OCI-LY7 (cell line): ENCODE measurements around the gene NAA38. TPM values are rescaled to one million over a fixed set of nuclear protein-coding genes. Genes with fewer than 3 reads are reported as not detected.
A peak's percentile ranks its signal among the peaks of the same experiment; 100 is the strongest.

Source experiments
- BruUV-seq: library from RNA; stranded (reverse); fragments of 400-500 nt; replicated peaks from 2 replicates; lab custom pipeline; 2021; lab: Mats Ljungman, UMichigan
- CTCF ChIA-PET: fragments of 300-600 bp; sonication (Branson Sonifier 250); formaldehyde crosslinking; loops from one replicate; lab custom pipeline; 2022; ENCODE audit warnings: antibody characterized with exemption; ENCODE audit not compliant: unreplicated experiment; lab: Charles Lee
- POLR2A ChIA-PET: fragments of 300-600 bp; sonication (Branson Sonifier 250); formaldehyde crosslinking; loops from one replicate; lab custom pipeline; 2022; ENCODE audit warnings: antibody characterized with exemption; lab: Charles Lee
- DNase-seq: peaks from one replicate; pipeline ENCODE4 v3.0.0-alpha.2; 2015; ENCODE audit warnings: low spot score
- H2AFZ ChIP-seq: fragments of 200-600 bp; sonication (generic), shearing (Covaris generic); 2 replicates; pipeline ENCODE4 v1.6.1; 2014; ENCODE audit warnings: mild to moderate bottlenecking, antibody characterized with exemption, low read length, moderate library complexity
- H3K27ac ChIP-seq: fragments of 200-600 bp; sonication (generic); 2 replicates; pipeline ENCODE4 v1.5.1; 2014; ENCODE audit warnings: mixed run types, low read depth, mild to moderate bottlenecking, moderate library complexity, low read length, inconsistent platforms; ENCODE audit not compliant: poor library complexity, severe bottlenecking
- H3K36me3 ChIP-seq: fragments of 200-600 bp; sonication (generic); 2 replicates; pipeline ENCODE4 v1.6.1; 2014; ENCODE audit warnings: mild to moderate bottlenecking, antibody characterized with exemption, low read length, moderate library complexity, mixed read lengths; ENCODE audit not compliant: insufficient read depth
- H3K4me1 ChIP-seq: fragments of 200-600 bp; sonication (generic); 2 replicates; pipeline ENCODE4 v1.5.1; 2014; ENCODE audit warnings: mild to moderate bottlenecking, low read length; ENCODE audit not compliant: insufficient read depth, poor library complexity, severe bottlenecking
- H3K4me2 ChIP-seq: fragments of 200-600 bp; sonication (generic); 2 replicates; pipeline ENCODE4 v1.6.1; 2014; ENCODE audit warnings: mild to moderate bottlenecking, low read length
- H3K4me3 ChIP-seq: fragments of 200-600 bp; sonication (generic); 2 replicates; pipeline ENCODE4 v1.5.1; 2014; ENCODE audit warnings: mild to moderate bottlenecking, low read depth, low read length; ENCODE audit not compliant: poor library complexity, severe bottlenecking
- H3K79me2 ChIP-seq: fragments of 200-600 bp; sonication (generic); 2 replicates; pipeline ENCODE4 v1.6.1; 2016; ENCODE audit warnings: low read depth, mild to moderate bottlenecking, low read length, moderate library complexity, mixed read lengths; ENCODE audit not compliant: insufficient read depth
- H3K9me2 ChIP-seq: fragments of 200-600 bp; sonication (generic); 2 replicates; pipeline ENCODE4 v1.6.1; 2016; ENCODE audit warnings: mild to moderate bottlenecking, low read length, mixed read lengths; ENCODE audit not compliant: insufficient read depth
- H3K9me3 ChIP-seq: fragments of 200-600 bp; sonication (generic); 2 replicates; pipeline ENCODE4 v1.6.1; 2014; ENCODE audit warnings: mild to moderate bottlenecking, mixed run types, low read length, mixed read lengths
- H4K20me1 ChIP-seq: fragments of 200-600 bp; sonication (generic); 2 replicates; pipeline ENCODE4 v1.6.1; 2014; ENCODE audit warnings: mild to moderate bottlenecking, antibody characterized with exemption, low read length, moderate library complexity, mixed read lengths; ENCODE audit not compliant: insufficient read depth
- EZH2phosphoT487 ChIP-seq: fragments of 200-600 bp; sonication (generic); IDR thresholded peaks from 2 replicates; pipeline ENCODE4 v1.6.1; 2018; ENCODE audit warnings: low read depth, borderline replicate concordance, mild to moderate bottlenecking, mixed run types, antibody characterized with exemption, low read length, moderate library complexity, mixed read lengths
- intact Hi-C: fragments of 100-400 bp; cut with micrococcal nuclease; formaldehyde crosslinking; loops from one replicate; pipeline ENCODE4 v1.10.0; 2022; ENCODE audit not compliant: unreplicated experiment
- total RNA-seq, 2 experiments: library from RNA; depleted of rRNA in 1 of 2; stranded (reverse); fragments of >200 nt in 1 of 2; shearing (Covaris generic) in 1 of 2; gene quantifications; 2 replicates each; pipeline ENCODE4 v1.2.3, GENCODE V29; 2014 to 2022
- TF ChIP-seq, protein P1 (sequence below): fragments of 200-600 bp; sonication (generic); conservative IDR thresholded peaks from 2 replicates; pipeline ENCODE4 v1.5.1; 2014; ENCODE audit warnings: mild to moderate bottlenecking, antibody characterized with exemption, low read length, moderate library complexity, mixed read lengths

NAA38 gene
- total RNA-seq, 2 experiments from 2014 or later: 149 to 168 TPM

GRCh38 chr17:7856011-7856810 is 1.1 kb downstream of the NAA38 start:
- intact Hi-C loops: no loop called here
- Histone ChIP-seq H2AFZ (peak overlapping the region; percentile 11; the same call in 1 of the 2 replicates), H3K27ac (peak overlapping the region; percentile 86), H4K20me1 (peaks cover 8% of the 10 kb centered on the region; the same call in 1 of the 2 replicates), H3K4me2 (peak overlapping the region; percentile 91), H3K79me2 (peaks cover 44% of the 10 kb centered on the region), H3K9me2 (no peaks in the 10 kb centered on the region), H3K4me3 (peak overlapping the region; percentile 86), H3K4me1 (peaks cover 47% of the 10 kb centered on the region), H3K9me3 (no peaks in the 10 kb centered on the region), H3K36me3 (peaks cover 75% of the 10 kb centered on the region)
- ChIA-PET CTCF (interaction anchor here (0.6 to 1.0 kb wide), 3 partner anchors 19 to 52 kb away, joined by 3 to 7 read pairs (median 6); no protein-coding TSS in a partner anchor), POLR2A (interaction anchor here (0.6 to 2.1 kb wide), 3 partner anchors 9 to 30 kb away, joined by 3 to 10 read pairs (median 3); no protein-coding TSS in a partner anchor)
- peak; percentile 56 for DNase-seq
- TF ChIP-seq, protein P1, sequence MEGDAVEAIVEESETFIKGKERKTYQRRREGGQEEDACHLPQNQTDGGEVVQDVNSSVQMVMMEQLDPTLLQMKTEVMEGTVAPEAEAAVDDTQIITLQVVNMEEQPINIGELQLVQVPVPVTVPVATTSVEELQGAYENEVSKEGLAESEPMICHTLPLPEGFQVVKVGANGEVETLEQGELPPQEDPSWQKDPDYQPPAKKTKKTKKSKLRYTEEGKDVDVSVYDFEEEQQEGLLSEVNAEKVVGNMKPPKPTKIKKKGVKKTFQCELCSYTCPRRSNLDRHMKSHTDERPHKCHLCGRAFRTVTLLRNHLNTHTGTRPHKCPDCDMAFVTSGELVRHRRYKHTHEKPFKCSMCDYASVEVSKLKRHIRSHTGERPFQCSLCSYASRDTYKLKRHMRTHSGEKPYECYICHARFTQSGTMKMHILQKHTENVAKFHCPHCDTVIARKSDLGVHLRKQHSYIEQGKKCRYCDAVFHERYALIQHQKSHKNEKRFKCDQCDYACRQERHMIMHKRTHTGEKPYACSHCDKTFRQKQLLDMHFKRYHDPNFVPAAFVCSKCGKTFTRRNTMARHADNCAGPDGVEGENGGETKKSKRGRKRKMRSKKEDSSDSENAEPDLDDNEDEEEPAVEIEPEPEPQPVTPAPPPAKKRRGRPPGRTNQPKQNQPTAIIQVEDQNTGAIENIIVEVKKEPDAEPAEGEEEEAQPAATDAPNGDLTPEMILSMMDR: no peak
- TF ChIP-seq EZH2phosphoT487: no peak
- BruUV-seq: no TSS peak

GRCh38 chr17:7855660-7856010 is 1.7 kb downstream of the NAA38 start:
- DNase-seq: no peak
- intact Hi-C loops: no loop called here
- CTCF ChIA-PET: interaction anchor here (0.6 kb wide), 2 partner anchors 19 to 52 kb away, joined by 6 to 7 read pairs; no protein-coding TSS in a partner anchor
- H3K9me3 ChIP-seq: no peaks in the 10 kb centered on the region
- peaks cover 47% of the 10 kb centered on the region for H3K4me1 ChIP-seq
- no peaks in the 10 kb centered on the region for H3K9me2 ChIP-seq
- H3K36me3 ChIP-seq: peaks cover 75% of the 10 kb centered on the region
- POLR2A ChIA-PET: interaction anchor here (0.6 to 2.1 kb wide), 2 partner anchors 9 to 18 kb away, joined by 3 to 10 read pairs; no protein-coding TSS in a partner anchor
- TF ChIP-seq EZH2phosphoT487: no peak
- TF ChIP-seq, protein P1: no peak
- peak overlapping the region; percentile 86 for H3K27ac ChIP-seq
- H2AFZ ChIP-seq: no peak overlapping the region
- BruUV-seq: no TSS peak
- H3K79me2 ChIP-seq: peaks cover 39% of the 10 kb centered on the region
- H4K20me1 ChIP-seq: peaks cover 8% of the 10 kb centered on the region; the same call in 1 of the 2 replicates
- H3K4me2 ChIP-seq: peak overlapping the region; percentile 91
- peak overlapping the region; percentile 86 for H3K4me3 ChIP-seq
